OCI-LY3 (cell line): ENCODE results near the gene SULT1A1.
"Not testable (repeated sequence)": the region's sequence is repeated elsewhere in the genome, so short reads cannot be mapped to it uniquely, and the experiment has no call there.

ENCODE experiments used
- H2AFZ ChIP-seq: fragments of 200-600, 300-600 bp; shearing (Covaris generic); 2 replicates; pipeline ENCODE4 v1.6.0; 2014; ENCODE audit warnings: antibody characterized with exemption, low read depth, low read length
- H3K27ac ChIP-seq: fragments of 200-600, 300-600 bp; sonication (generic); 2 replicates; pipeline ENCODE4 v1.5.1; 2014; ENCODE audit warnings: mild to moderate bottlenecking, low read length, moderate library complexity, mixed read lengths
- H3K27me3 ChIP-seq: fragments of 200-600, 300-600 bp; sonication (generic); 2 replicates; pipeline ENCODE4 v1.6.1; 2014; ENCODE audit warnings: low read depth, low read length, mixed read lengths
- H3K36me3 ChIP-seq: fragments of 200-600, 300-600 bp; sonication (generic); replicated peaks from 2 replicates; pipeline ENCODE3; 2014; ENCODE audit warnings: low read depth, low read length, mixed read lengths
- H3K4me1 ChIP-seq: fragments of 300-600, 200-600 bp; sonication (generic); 2 replicates; pipeline ENCODE4 v1.6.1; 2014; ENCODE audit warnings: low read length, mixed read lengths
- H3K4me2 ChIP-seq: fragments of 200-600, 300-600 bp; sonication (generic); 2 replicates; pipeline ENCODE4 v1.6.1; 2014; ENCODE audit warnings: low read length, mixed read lengths
- H3K4me3 ChIP-seq: fragments of 300-600, 200-600 bp; sonication (generic); 2 replicates; pipeline ENCODE4 v1.5.1; 2014; ENCODE audit warnings: antibody characterized with exemption, mild to moderate bottlenecking, low read length, moderate library complexity
- H3K79me2 ChIP-seq: fragments of 300-600, 200-600 bp; shearing (Covaris generic); 2 replicates; pipeline ENCODE4 v1.6.1; 2014; ENCODE audit warnings: mild to moderate bottlenecking, low read length, mixed read lengths
- H3K9ac ChIP-seq: fragments of 300-600, 200-600 bp; shearing (Covaris generic); 2 replicates; pipeline ENCODE4 v1.6.0; 2014; ENCODE audit warnings: mild to moderate bottlenecking, low read length, moderate library complexity
- H3K9me3 ChIP-seq: fragments of 200-600, 300-600 bp; shearing (Covaris generic); 2 replicates; pipeline ENCODE4 v1.6.1; 2014; ENCODE audit warnings: low read length, mixed read lengths; ENCODE audit not compliant: insufficient read depth
- H4K20me1 ChIP-seq: fragments of 200-600, 300-600 bp; sonication (generic); 2 replicates; pipeline ENCODE4 v1.6.1; 2016; ENCODE audit warnings: low read length, mixed read lengths; ENCODE audit not compliant: insufficient read depth
- EZH2phosphoT487 ChIP-seq: fragments of 200-600 bp; shearing (Covaris generic); IDR thresholded peaks from 2 replicates; pipeline ENCODE4 v1.6.1; 2018; ENCODE audit warnings: antibody characterized with exemption, mixed run types, low read depth
- TF ChIP-seq, protein P1 (sequence below): fragments of 200-600, 300-600 bp; sonication (generic); IDR thresholded peaks from 2 replicates; pipeline ENCODE4 v1.5.1; 2014; ENCODE audit warnings: antibody characterized with exemption, low read length, low read depth

The SULT1A1 gene

DNA sequence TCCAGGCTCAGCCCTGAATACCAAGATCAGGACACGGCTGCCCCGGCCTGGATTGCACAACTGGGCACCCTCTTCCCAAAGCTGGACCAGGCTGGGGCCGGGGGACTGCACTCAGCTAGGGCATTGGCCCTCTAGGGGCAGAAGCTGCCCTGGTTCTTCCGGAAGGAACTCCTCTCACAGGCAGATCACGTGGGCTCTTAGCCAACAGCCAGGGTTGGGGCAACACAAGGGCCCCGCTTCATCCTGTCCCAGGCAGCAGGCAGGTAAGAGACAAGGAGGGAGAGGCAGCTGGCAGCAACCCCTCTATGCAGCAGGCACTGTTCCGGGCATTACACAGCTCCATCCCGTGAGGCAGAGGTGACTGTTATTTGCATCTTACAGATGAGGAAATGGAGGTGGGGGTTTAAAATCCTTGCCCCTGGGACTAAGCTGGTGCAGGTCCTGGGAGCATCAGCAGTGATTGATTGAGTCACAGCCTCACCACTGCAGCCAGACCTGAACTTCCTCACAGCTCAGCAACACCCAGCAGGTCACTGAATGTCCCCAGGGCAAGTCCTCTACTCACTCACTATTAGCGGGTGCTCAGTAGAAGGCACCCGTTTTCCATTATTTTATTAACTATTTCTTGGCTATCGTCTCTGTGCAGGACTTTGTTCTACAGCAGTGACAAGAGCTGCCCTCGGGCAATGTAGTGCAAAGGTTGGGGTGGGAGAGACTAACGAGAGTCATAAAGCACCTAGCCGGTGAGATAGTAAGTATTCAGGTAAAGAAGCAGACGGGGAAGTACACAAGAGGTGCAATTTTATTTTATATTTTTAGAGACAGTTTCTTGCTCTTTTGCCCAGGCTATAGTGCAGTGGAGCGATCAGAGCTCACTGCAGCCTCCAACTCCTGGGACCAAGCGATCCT lies 10.2 kb downstream of the SULT1A1 start:
- not testable (repeated sequence) for H2AFZ ChIP-seq, H3K79me2 ChIP-seq, H3K36me3 ChIP-seq, H3K27me3 ChIP-seq, H3K27ac ChIP-seq, H3K9ac ChIP-seq, H3K4me1 ChIP-seq, H4K20me1 ChIP-seq, H3K4me2 ChIP-seq, H3K9me3 ChIP-seq, H3K4me3 ChIP-seq

DNA sequence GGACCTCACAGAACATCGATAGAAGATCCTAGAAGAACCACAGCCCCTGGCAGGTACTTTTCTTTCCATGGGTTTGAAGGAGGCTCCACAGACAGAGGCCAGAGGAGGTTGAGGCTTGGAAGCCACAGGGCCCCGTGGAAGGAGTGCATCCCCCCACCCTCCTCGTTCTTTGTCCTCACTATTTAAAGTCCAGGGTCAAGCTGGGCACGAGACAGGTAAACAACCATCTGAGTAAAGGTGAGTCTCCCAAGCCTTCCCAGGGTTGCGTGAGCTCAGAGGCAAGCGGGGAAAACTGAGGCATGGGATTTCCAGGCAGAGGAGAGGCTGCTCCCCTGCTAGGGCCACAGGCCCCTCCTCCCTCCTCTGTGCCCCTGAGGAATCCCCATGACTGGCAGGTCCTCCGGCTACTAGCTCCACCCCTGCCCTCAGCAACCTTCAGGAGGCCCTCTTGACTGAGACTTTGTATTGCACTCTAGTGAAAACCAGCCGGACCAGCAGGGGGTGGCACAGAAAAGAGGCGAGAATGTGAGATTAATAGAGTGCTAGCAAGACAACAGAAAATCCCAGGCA lies 12.1 kb downstream of the SULT1A1 start:
- Histone ChIP-seq H3K9me3 (no peaks in the 10 kb centered on the region), H3K9ac (no peak overlapping the region), H3K27ac (no peak overlapping the region), H3K27me3 (no peaks in the 10 kb centered on the region), H3K79me2 (no peaks in the 10 kb centered on the region), H4K20me1 (no peaks in the 10 kb centered on the region), H3K36me3 (no peaks in the 10 kb centered on the region), H3K4me1 (no peaks in the 10 kb centered on the region), H3K4me2 (no peak overlapping the region), H2AFZ (no peak overlapping the region), H3K4me3 (no peak overlapping the region)
- no peak for TF ChIP-seq EZH2phosphoT487
- TF ChIP-seq, protein P1, sequence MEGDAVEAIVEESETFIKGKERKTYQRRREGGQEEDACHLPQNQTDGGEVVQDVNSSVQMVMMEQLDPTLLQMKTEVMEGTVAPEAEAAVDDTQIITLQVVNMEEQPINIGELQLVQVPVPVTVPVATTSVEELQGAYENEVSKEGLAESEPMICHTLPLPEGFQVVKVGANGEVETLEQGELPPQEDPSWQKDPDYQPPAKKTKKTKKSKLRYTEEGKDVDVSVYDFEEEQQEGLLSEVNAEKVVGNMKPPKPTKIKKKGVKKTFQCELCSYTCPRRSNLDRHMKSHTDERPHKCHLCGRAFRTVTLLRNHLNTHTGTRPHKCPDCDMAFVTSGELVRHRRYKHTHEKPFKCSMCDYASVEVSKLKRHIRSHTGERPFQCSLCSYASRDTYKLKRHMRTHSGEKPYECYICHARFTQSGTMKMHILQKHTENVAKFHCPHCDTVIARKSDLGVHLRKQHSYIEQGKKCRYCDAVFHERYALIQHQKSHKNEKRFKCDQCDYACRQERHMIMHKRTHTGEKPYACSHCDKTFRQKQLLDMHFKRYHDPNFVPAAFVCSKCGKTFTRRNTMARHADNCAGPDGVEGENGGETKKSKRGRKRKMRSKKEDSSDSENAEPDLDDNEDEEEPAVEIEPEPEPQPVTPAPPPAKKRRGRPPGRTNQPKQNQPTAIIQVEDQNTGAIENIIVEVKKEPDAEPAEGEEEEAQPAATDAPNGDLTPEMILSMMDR, result no peak

DNA sequence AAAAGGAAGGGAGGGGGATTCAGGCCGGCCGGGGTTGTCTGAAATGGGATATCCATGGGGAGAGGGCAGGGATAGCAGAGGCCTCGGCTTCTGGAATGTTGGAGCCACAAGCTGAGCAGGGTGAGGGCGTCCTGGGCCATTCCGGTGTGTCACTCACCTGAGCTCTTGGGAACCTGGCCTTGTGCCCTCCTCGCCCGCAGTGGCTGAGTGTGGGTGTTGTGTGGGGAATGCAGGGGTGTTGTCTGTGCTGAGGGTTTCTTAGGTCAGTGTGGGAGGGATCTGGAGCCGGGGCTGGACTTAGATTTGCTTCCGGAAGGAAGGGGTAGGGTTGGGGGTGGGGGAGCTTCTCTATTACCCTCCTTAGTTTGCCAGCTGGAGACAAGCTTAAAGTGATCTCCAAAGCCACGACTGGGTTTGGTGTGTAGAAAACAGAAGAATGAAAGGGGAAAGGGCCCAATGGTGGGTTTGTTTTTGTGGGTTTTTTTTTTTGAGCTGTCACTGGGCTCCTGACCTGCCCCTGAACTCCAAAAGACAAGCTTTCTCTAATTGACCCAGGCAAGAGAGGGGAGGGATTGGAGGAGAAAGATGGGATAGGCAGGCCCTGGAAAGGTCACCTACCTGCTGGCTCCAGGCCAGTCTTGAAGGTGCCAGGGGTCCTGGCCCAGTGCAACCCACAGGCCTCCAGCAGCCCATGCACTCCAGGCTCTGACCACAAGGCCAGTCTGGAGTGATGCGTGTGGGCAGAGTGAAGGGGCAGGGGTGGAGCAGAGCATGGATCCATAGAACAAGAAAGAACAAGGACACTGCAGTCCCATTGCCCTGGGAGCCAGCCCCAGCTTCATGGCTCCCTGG lies 12.8 kb downstream of the SULT1A1 start, which contains the start of gene SULT1A2:
SULT1A2 (minus strand) TSS at position 211 of the 852 bp plus-strand sequence. CDS start 1,120 bp downstream, outside the sequence.
- Histone ChIP-seq H3K9me3 (no peaks in the 10 kb centered on the region), H3K36me3 (no peaks in the 10 kb centered on the region), H4K20me1 (no peaks in the 10 kb centered on the region), H3K4me3 (no peak within 1 kb of the TSS), H3K27ac (no peak within 1 kb of the TSS), H3K4me2 (no peak within 1 kb of the TSS), H3K27me3 (no peaks in the 10 kb centered on the region), H3K79me2 (no peaks in the 10 kb centered on the region), H3K9ac (no peak within 1 kb of the TSS), H2AFZ (no peak within 1 kb of the TSS), H3K4me1 (no peaks in the 10 kb centered on the region)
- TF ChIP-seq EZH2phosphoT487, result no peak
- TF ChIP-seq, protein P1, result no peak

DNA sequence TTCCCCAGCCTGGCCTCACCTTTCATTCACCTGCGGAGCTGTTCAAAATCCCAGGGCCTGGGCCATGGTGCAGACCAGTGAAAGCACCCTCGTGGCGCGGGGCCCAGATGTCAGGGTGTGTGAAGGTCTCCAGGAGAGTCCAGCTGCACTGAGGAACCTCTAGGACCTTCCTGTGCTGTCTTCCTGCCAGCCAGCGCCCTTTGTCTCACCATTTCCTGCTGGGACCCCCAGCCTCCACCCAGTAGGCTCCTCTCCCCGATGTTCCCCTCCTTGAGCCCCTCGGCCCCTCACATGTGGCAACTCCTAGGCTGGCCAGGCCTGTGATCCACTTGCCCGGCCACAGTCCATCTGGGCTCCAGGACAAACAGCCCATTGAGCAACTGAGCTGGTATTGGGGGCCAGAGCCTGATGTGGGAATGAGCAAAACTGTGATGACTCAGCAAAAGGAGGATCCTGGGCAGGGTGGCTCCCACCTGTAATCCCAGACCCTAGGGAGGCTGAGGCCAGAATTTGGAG lies 13.7 kb downstream of the SULT1A1 start:
- no peak overlapping the region for H3K9ac ChIP-seq
- no peak overlapping the region for H2AFZ ChIP-seq
- no peaks in the 10 kb centered on the region for H3K9me3 ChIP-seq
- H3K4me2 ChIP-seq, result no peak overlapping the region
- H3K27ac ChIP-seq, result no peak overlapping the region
- H3K4me3 ChIP-seq, result no peak overlapping the region
- H3K27me3 ChIP-seq, result no peaks in the 10 kb centered on the region
- H3K36me3 ChIP-seq, result no peaks in the 10 kb centered on the region
- H4K20me1 ChIP-seq, result no peaks in the 10 kb centered on the region
- TF ChIP-seq EZH2phosphoT487, result no peak
- TF ChIP-seq, protein P1, result no peak
- no peaks in the 10 kb centered on the region for H3K79me2 ChIP-seq
- H3K4me1 ChIP-seq, result no peaks in the 10 kb centered on the region

DNA sequence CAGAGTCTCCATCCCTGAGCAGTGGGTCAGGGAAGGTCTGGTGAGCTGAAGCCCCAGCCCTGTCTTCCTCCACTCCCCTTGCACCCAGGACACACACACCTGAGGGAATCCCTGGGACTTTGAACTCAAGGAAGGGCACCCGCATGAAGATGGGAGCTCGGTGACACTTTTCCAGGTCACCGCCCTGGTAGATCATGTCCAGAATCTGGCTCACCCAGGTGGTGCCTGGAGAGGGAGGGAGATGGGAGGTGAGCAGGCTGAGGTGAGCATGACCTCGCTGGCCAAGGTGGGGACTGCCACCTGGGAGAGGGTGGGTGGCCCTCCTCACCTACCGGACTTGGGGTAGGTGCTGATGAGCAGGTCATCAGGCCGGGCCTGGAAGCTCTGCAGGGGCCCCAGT lies 14.4 kb downstream of the SULT1A1 start:
- H3K4me1 ChIP-seq, H3K27me3 ChIP-seq, H3K9ac ChIP-seq, H3K9me3 ChIP-seq, H3K27ac ChIP-seq, H3K4me2 ChIP-seq, H2AFZ ChIP-seq, H3K79me2 ChIP-seq, H3K36me3 ChIP-seq, H4K20me1 ChIP-seq, H3K4me3 ChIP-seq: not testable (repeated sequence)
